ENCODE results near the gene SLC25A26. TPM values are rescaled to one million over a fixed set of nuclear protein-coding genes. Genes with fewer than 3 reads are reported as not detected.

Gene SLC25A26
- total and polyA plus RNA-seq, 12 donors: 12.1 to 44.2 (median 31.0) TPM

GRCh38 chr3:66400411-66401156, 179.8 kb downstream of the SLC25A26 start:
- Histone ChIP-seq H3K36me3 (peaks cover 0 to 99% (median 35%) of the 10 kb centered on the region in 9 donors), H3K27ac (peak overlapping the region in 1 of 10 donors; percentile 11), H3K27me3 (no peaks in the 10 kb centered on the region), H3K4me1 (peaks cover 0 to 44% (median 23%) of the 10 kb centered on the region in 9 donors), H3K9me3 (no peaks in the 10 kb centered on the region), H3K4me3 (no peak overlapping the region)
- ATAC-seq (peak in 1 of 8 donors; percentile 13), DNase-seq (no peak)
- whole genome bisulfite sequencing, 2 donors: 78 to 79% methylated on average over 15 of the region's 15 CpGs
- intact Hi-C loops (cut with DNase I): no loop called here
- no peak for TF ChIP-seq CTCF (IDR thresholded peaks at IDR 0.05)

- DNase-seq: no peak
- 72 to 80% methylated on average over 10 of the region's 10 CpGs for WGBS, 2 donors
- Histone ChIP-seq H3K4me3 (no peak overlapping the region), H3K36me3 (peaks cover 0 to 99% (median 32%) of the 10 kb centered on the region in 9 donors), H3K27ac (peak overlapping the region in 1 of 10 donors; percentile 11), H3K27me3 (no peaks in the 10 kb centered on the region), H3K4me1 (peaks cover under 1 to 47% (median 29%) of the 10 kb centered on the region in 9 donors), H3K9me3 (no peaks in the 10 kb centered on the region)
- intact Hi-C loops (cut with DNase I): no loop called here
- ATAC-seq: no peak
- TF ChIP-seq CTCF (IDR thresholded peaks at IDR 0.05): no peak
These were observed 180.4 kb downstream of the SLC25A26 start for GRCh38 chr3:66401157-66401550.

GRCh38 chr3:66401675-66402491, 181.1 kb downstream of the SLC25A26 start:
- DNase-seq: no peak
- 84 to 85% methylated on average over 20 of the region's 20 CpGs for WGBS, 2 donors
- Histone ChIP-seq H3K36me3 (peaks cover 0 to 99% (median 31%) of the 10 kb centered on the region in 9 donors), H3K27me3 (no peaks in the 10 kb centered on the region), H3K4me1 (peaks cover 6 to 55% (median 36%) of the 10 kb centered on the region in 9 donors), H3K27ac (peak overlapping the region in 2 of 10 donors; percentile 21 to 35), H3K9me3 (no peaks in the 10 kb centered on the region), H3K4me3 (no peak overlapping the region)
- intact Hi-C loops (cut with DNase I): no loop called here
- ATAC-seq: peak in 2 of 8 donors; percentile 36 to 38
- TF ChIP-seq CTCF (IDR thresholded peaks at IDR 0.05): no peak

GRCh38 chr3:66402596-66403290, 181.9 kb downstream of the SLC25A26 start:
- Histone ChIP-seq H3K4me1 (peaks cover 6 to 60% (median 41%) of the 10 kb centered on the region in 9 donors), H3K36me3 (peaks cover 0 to 95% (median 32%) of the 10 kb centered on the region in 9 donors), H3K9me3 (no peaks in the 10 kb centered on the region), H3K27ac (peak overlapping the region in 2 of 10 donors; percentile 21 to 35), H3K27me3 (no peaks in the 10 kb centered on the region), H3K4me3 (no peak overlapping the region)
- no peak for DNase-seq
- TF ChIP-seq CTCF (IDR thresholded peaks at IDR 0.05): no peak
- intact Hi-C loops (cut with DNase I): no loop called here
- WGBS, 2 donors: 84 to 89% methylated on average over 13 of the region's 13 CpGs
- ATAC-seq: peak in 2 of 8 donors; percentile 26 to 52

All from heart right ventricle (tissue), 16 donors.